Femur (tissue), 1 donor: ENCODE results near the gene PKP1.

Experiments used
- DNase-seq: peaks from one replicate; pipeline ENCODE4 v3.0.0-alpha.2; 2017

Gene PKP1

DNA sequence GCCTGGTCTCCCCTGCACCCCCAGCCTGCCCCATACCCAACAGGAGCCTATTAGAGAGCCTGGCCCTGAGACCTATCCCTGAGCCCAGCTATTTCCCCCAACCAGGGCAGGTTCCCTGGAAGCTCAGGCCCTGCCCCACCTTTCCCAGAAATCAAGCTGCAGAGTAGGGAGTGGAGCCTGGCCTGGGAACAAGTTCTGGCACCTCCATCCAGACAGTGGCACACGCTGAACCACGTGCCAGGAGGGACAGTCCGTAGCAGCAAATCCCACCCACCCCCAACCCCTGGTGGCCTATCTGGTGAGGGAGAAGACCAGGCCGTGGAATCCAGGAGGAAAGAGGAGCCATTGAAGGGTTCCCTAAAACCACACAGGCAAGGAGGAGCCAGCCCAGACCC, 71.6 kb downstream of the PKP1 start:
- no peak for DNase-seq

DNA sequence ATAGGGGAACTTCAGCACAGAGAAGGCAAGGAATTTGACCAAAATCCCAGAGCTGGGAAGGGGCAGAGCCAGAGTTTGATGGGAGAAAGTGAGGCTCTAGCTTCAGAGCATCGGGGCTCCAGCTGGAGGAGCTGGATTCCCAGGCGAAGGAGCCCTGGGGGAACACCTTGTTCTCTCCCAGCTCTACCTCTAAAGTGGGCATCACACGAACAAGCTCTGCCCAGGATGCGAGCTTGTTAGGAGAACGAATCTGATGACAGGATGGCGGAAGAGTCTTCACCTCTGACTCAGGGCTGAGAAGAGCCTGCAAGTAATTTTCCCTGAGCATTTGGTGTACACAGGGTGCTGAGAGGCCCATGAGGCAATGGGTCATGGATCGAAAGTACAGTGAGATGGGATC, 72.2 kb downstream of the PKP1 start:
- DNase-seq, result no peak

DNA sequence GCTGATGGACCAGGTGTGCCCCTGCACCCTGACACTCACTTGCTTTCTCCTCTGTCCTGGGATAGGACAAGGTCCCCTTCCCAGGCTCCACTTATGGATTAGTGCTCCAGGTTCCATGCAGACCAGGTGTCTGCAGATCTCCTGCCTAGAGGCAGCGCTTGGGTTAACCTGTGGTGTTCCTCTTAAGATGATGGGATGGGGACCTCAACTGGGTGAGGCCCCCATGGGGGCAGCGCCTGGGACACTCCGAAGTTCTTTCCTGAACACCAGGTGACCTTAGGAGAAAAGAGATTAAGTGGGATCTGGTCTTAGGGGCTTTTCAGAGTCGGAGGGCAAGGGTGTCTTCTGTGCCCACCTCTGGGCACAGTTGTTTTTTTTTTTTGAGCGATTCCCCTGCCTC, 72.9 kb downstream of the PKP1 start:
- DNase-seq, result no peak

DNA sequence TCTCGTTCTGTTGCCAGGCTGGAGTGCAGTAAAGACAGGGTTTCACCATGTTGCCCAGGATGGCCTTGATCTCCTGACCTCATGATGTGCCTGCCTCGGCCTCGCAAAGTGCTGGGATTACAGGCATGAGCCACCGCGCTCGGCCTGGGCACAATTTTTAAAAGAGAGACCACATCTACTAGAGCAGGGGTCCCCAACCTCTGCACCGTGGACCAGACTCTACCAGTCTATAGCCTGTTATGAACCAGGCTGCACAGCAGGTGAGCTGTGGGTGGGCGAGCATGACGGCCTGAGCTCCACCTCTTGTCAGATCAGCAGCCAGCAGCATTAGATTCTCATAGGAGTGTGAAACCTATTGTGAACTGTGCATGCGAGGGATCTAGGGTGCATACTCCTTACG, 73.4 kb downstream of the PKP1 start:
- DNase-seq, result no peak

DNA sequence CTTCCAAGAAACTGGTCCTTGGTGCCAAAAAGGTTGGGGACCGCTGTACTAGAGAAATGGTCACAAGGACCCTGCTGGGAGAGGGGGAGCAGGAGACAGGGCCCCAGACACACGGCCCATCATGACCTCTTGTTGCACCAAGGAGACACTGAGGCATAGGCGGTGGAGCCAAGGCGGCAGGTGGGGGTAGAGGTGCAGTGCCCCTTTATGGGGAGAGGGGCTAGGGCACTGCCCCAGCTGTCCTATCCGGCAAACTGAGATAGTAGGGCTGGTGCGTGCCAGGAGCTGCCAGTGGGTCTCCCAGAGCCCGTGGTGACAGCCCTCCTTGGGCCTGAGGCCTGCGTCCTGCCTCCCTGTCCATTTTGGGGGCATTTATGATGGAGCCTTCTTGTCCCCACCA, 73.9 kb downstream of the PKP1 start:
- no peak for DNase-seq

DNA sequence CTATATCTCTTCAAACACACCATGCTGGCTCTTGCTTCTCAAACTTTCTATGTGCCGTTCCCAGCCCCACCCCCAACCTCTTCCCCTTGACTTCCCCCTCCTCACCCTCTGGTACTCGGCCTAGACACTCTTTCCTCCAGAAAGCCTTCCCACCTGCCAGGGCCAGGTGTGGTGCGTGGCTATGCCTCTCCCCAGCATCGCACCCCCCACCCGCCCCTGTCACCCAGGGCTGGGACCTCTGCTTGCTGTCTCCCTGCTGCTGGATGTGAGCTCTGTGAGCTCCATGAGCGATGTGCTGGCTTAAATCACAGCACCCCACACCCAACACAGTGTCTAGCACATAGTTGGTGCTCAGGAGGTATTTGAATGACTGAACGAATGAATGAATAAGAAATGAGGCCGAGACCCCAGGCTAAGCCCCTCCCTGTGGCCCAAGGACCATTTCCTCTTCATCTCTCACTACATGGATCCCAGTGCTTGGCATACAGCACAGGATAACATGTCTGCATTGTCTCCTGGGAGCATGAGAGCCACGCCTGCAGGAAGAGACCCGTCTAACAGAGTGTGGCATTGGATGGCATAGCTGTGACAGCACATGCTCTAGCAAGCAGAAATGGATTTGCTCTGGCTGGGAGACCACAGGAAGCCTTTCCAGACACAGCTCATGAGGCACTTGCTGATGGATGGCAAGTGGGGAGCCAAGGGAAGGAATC, 74.5 kb downstream of the PKP1 start:
- no peak for DNase-seq

DNA sequence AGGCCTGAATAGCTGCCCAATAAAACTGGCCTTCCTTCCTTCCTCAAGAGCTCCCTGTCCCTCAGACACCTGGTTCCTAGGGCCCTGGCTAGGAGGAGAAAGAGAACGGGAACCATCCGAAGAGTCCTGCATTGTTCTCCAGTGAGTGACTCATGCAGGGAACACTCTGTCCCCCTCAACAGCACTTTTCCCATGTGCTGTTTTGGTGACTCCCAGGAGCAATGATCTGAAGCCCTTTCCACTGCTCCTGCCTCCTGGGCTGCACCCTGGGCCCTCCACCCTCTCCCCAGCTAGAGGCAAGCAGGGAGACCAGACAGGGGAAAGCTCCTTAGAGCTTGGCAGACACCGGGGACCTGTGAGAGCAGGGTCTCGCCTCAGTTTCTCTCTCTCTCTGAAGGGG, 75.3 kb downstream of the PKP1 start:
- no peak for DNase-seq

DNA sequence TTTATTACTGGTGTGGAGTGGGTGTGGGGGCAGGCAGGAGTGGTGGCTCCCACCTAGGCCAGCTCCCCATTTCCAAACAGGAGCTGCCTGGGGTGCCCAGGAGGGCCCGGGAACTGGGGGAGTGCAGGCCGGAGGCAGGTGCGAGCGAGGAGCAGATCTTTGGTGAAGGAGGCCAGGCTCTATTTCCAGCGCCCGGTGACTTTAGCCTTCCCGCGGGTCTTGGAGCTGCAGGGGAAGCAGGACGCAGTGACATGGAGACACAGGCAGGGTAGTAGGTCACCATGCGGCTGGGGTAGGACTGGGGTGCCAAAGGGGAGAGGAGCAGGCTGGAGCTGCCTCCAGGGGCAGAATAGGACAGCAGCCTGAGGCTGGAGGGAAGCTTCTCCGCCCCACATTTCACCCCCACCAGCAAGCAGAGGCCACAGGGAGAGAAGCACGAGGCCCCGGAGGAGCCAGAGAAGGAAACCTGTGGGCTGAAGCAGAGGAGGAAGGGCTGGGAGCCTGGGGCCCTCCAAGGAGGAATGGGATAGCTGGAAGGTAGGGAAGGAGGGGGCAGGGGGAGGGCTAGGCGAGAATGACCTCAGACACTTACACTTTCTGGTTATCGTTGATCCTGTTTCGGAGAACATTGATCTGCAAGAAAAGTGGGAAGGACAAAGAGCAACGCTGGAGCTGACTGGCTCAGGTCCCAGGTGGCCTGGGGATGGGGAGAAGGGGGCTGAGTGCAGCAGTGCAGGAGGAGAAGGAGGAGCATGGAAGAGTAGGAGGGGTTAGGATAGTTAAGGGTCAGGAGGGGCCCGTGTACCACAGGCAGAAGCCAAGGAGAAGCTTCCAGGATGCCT, 75.9 kb downstream of the PKP1 start:
- no peak for DNase-seq

DNA sequence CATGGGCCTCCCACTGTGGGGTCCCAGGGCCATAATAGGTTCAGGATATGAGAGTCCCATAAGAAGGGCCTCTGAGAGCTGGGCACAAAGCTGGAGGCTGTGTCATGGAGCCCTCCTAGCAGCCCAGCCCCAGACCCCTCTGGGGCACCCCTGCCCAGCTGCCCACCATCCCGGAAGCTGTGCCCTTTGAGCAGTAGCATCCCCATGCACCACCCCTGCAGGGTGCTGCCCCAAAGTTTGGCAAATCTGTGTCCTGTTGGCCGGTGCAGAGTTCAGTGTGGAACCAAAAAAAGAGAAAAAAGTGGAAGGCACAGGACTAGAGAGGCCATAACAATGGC, 76.5 kb downstream of the PKP1 start:
- no peak for DNase-seq

DNA sequence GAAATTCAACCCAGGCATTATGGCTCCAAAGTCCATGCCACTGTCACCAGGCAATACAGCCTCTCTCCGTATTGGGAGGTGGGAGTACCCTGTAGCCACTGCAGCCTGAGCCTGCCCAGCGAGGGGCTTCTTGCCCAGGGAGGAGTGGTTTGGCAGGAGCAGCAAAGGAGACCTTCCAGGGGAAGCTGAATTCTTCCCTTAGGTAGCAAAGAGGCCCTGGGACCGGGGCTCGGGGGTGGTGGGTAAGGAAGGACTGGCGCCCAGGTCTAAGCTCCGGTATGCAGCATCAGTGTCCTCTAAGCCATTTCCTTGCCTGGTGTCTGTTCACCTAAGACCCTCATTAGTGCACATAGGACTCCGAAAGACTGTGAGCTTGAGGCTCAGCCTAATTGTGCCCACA, 77.2 kb downstream of the PKP1 start:
- no peak for DNase-seq

DNA sequence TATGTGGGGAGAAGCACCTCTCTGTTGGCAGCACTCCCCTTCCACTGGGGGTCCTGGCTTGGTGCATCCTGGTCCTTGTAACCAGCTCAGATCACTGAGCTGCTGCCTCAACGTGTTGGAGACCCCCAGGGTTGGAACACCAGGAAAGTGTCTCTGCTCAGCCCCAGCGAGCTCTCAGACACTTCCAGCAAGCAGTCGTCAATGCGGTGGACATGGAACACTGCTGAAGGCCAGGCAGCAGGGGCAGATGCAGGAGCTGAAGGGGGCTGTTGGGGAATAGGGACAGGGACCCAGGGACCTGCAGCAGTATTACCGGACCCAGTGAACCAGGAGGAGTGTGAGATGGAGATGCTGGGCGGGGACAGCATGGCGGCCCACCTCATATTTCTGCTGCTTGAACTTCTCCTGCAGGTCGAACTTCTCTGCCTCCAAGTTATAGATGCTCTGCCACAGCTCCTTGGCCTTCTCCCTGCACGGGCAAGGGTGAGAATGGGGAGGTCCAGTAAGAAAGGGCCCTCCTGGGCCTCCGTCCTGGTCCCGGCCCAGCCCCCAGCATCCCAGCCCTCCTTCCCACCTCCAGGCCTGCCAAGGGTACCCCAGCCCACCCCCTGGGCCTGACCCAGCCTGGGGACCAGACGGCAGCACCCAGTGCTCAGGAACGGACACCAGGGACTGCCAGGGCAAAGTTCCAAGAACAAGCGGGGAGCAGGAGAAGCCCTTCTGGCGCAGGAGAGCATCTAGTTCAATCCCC, 77.8 kb downstream of the PKP1 start:
- no peak for DNase-seq

DNA sequence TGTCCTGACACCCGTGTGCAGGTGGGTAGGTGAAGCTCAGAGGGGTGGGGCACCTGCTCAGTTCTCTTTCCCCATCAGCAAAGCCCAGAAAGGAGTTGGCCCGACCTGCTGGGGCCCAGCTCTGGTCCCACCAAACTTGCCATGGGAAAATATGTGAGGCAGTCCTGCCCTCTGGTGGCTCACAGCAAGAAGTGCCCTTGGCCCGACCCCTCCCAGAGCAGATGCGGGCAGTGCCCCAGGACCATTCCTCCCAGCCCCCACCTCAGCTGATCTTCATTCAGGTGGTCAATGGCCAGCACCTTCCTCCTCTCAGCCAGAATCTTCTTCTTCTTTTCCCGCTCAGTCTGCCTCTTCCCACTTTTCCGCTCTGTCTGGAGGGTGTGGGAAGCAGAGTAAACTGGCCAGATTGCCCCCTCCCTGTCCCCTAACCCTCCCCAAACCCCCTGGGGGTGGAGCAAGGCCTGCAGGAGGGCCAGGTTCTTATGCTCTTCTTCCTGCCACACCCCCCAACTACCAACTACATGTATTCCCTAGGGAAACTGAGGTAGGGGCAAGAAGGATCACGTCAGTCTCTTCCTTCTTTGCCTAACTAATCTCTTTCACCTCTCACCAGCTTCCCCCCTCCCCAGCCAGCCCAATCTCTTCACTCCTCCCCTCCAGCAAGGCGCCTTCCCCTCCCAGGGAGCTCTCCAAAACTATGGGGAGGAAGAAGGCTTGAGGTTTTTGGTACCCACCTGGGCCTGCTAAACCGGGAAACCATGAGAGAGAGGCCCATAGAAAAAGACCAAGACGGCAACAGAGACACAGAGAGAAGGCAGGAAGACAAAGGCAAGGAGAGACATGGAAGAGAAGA, 78.6 kb downstream of the PKP1 start:
- DNase-seq, result peak; percentile 56

DNA sequence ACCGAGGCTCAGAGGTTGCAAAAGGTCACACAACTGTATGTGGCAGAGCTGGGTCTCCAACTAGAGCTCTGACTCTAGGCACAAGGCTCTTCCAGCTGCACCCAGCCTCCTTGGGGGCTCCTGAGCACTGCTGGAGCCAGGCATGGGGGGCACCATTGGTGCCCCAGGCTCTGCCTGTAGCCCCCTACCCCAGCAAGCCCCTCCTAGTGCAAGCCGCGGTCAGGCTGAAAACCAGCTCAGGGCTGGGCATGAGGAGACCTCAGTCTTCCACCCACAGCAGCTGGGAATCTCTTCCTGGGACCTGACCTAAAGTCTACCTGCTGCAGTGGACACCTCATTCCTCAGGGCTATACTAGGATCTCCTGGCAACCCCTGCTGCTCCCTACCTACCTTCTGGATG, 79.6 kb downstream of the PKP1 start:
- no peak for DNase-seq

DNA sequence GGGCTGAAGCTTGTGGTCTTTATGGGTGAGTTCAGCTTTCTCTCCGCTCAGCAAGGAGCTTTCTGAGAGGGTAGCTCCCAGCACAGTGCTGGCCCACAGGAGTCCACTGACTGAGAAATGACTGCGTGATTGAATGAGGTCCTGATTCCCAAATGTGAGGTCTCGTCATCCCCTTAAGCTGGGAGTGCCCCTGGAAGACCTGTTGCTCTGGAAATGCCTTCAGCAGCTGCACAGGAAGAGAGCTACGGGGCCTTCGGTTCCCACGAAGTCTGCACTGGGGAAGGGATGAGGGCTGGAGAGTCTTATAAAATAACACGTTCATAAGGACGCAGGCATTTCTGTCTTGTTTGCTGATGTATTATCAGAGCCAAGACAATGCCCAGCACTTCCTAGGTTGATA, 80.2 kb downstream of the PKP1 start:
- no peak for DNase-seq

DNA sequence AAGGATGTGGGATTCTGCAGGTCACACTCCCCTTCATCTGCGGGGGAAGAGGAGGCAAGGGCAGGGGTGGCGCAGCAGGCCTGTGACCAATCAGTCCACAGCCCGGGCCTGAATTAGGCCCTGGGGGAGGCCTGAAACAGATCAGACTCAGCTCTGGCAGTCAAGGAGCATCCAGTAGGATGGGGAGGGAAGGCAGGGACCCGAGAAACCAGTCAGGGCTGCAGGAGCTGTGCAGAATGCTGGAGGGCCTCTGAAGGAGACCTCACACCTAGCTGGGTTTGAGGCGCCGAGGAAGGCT, 81.5 kb downstream of the PKP1 start:
- DNase-seq, result no peak

DNA sequence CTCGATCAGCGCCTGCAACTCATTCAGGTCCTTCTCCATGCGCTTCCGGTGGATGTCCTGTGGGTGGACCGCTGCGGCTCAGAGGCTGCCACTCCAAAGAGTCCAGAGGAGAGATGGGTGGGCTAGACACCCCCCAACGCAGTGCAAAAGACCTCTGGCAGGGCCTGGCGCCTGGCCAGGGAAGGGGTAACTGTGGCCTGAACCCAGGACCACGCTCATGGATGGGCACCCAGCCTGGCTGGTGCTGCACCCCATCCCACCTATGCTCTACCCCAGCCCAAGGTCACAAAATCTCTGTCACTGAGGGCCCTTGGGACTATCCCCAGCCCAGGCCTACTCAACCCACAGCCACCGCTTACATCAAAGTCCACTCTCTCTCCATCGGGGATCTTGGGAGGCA, 81.9 kb downstream of the PKP1 start:
- no peak for DNase-seq

DNA sequence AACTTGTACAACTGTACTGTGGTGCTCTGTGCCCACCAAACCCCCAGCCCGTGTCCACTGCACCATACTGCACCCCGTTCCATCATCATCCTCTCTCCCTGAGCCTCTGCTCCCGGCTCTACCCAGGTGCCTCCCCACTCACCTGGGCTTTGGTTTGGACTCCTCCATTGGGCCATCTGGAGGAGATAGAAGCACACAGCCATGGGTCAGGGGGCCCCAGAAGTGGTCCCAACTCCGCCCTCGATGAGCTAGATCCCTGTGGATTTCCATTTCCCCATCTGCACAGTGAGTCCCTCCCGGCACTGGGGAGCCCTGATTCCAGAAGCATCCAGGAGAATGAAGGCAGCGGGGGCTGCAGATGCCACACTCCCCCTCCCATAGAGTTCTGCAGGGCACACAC, 83.4 kb downstream of the PKP1 start:
- DNase-seq, result no peak

DNA sequence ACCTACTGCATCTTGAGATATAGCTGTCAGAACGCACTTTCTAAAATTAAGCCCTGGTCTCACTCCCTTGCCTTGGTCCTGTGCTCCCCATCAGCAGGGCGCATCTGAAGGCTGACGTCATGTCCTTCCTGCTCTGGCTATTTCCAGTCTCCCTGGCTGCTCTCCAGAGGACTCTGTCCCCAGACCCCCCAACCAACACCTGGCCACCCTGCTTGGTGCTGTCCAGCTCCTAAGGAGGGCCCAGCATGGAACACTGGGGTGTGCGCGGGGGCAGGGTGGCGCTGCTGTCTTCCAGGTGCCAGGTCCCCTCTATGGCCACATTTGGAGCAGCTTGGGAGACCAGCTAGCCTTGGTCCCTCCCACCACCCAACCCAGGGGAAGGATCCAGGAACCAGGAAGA, 85.9 kb downstream of the PKP1 start:
- no peak for DNase-seq

DNA sequence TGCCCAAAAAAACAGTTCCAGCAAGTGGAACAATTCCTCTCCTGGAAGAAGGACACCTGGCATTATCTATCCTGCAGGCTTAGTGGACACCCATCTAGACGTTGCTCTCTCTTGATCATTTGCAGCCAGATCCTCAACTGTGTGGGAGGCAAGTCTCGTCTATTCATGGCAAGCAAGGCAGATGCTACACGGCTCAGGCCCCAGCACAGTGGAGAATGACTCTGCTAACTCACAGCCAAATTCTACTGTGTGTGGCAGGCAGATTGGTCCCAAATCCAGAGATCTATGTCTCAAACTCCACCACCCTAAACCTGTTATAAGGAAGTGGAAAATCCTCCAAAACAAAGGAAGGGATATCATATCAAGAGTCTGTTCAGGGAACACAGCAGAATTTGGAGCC, 87.2 kb downstream of the PKP1 start:
- DNase-seq, result no peak

DNA sequence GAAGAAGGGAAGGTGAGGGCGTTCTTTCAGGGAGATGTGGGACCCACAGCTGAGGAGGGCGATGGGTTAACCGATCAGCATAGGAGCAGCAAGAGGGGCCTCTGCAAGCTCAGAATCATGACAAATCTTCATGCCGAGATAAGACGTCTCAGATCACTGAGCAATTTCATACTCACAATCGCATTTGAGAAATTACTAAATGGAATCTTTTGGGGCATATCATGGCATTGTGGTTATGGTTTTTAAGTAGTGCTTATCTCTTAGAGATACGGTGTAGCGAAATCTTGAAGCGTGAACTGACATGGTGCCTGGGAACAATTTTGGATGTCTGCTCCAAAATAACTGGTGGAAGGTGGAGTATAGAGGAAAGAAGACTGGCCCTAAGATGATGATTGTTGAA, 88.0 kb downstream of the PKP1 start:
- DNase-seq, result no peak

DNA sequence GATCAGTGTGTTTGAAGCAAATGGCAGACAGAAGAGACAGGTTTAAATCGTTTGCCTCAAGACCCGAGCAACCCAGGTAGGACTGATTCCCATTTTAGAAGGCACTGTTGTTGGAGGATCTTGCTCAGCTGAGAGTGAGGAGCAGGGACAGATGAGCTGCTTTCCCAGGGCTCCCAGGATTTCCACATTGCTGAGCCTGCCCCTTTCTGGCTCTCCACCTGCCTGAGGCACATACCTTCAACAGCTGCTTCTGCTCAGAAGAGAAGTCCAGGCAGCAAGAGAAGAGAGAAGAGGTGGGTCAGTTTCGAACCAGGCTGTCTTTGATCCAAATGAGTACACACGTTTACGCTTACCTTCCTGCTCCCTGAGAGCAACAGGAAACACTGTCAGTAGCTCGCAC, 88.5 kb downstream of the PKP1 start:
- DNase-seq, result no peak

DNA sequence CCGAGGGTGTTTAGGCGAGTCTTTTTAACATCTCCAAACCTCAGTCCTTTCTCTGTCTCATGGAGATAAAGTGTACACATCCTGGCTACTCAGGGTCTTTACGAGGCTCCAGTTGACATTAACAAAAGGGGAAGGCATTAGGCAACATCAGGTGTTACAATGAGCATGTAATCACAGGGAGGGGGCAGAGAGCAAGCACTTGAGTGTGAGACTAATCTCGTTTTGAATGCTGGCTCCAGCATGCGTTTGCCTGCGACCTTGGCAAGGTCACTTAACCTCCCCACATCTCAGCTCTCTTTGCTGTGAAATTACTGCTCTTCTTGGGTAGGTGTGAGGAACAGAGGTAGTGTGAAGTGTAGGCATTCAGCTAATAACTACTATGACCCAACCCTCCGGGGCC, 91.1 kb downstream of the PKP1 start:
- no peak for DNase-seq

DNA sequence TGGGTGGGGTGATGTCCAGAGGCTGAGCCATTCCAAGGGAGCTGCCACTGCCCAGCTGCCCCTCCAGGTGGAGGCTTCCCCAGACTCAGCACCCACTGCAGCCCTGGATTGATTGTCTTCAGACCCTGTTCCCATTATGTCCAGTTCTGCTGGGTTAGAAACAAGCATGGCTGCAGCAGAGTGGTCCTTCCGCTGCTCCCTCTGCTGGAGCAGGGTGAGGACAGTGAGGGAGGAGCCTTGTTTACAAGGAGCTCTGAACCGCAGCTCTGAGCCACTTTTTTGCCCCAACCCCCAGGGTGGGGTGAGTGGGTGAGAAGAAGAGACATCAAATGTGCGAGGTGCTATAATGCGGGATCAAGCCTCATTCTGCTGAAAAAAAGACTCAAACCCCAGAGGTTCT, 91.9 kb downstream of the PKP1 start:
- no peak for DNase-seq

DNA sequence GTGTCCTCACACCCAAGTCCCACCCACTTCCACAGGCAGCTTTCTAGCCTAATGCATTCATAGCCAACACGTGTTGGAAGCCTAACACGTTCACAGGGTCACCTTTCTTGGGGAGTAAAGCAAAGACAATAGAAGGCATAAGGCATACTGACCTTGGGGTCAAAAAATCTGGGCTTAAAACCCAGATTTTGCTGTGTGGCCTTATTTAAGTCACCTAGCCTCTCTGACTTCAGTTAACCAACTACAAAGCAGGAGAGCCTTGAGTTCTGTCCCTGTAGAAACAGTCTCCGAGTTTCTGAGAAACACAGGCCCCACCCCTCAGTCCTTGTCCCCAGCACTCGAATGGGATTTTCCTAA, 92.8 kb downstream of the PKP1 start:
- DNase-seq, result no peak
